Bone marrow (tissue), 2 donors: ENCODE results near the gene SPEF2.
A peak's percentile ranks its signal among the peaks of the same experiment; 100 is the strongest.
"Not testable (repeated sequence)": the region's sequence is repeated elsewhere in the genome, so short reads cannot be mapped to it uniquely, and the experiment has no call there.

Experiments
- DNase-seq, 2 donors: peaks; one replicate each; lab custom pipeline; 2025; lab: John Stamatoyannopoulos, UW

SPEF2 gene

DNA sequence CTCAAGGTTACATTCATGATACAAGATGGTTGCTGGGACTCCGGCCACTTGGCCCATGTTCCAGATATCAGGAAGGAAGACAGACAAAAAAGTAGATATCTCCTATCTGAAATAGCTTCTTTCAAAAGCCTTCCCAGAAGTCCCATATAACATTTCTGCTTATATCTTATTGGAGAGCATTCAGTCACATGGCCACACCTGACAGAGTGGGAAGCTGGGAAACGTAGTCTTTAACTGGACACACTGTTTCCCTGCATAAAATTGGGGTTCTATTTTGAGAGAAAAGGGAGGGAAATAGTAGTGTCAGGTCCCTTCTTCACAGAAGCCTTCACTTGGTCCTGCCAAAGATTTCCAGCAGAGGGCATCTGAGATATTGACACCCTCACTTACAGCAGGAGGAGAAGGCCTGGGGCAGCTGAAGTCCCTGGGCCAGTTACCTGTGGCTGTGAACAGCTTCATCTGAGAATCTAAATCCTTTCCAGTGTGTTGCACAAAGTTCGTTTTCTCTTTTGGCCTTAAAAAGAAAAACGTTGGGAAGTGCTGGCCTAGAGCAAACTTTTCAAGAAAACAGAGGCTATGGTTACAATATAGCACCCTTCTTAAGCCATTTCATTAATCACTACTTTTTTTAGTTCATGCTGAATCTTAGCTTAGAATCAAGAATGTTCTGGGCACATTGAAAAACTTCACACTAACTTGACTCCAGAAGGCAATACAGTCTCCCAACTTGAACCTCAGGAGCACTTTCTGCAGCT lies 33.5 kb downstream of the SPEF2 start:
- DNase-seq: no peak

DNA sequence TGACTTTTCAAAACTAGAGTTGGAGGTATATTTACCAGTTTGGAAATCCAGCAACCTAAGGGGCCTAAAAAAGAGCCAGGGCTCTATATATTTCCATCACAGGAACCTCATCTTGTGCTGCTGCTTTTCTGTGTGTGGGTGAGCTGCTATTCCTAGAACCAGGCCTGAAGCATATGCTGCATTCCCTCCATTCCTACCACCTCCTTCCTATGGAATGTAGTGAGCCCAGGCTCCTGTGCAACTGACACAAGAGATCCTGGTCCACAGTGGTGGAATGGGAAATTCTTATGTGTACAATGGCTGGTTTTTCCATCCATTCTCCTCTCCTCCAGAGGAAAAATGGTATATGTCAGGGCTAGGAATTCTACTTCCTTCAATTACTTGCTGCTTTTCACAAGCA lies 39.1 kb downstream of the SPEF2 start:
- DNase-seq: no peak

DNA sequence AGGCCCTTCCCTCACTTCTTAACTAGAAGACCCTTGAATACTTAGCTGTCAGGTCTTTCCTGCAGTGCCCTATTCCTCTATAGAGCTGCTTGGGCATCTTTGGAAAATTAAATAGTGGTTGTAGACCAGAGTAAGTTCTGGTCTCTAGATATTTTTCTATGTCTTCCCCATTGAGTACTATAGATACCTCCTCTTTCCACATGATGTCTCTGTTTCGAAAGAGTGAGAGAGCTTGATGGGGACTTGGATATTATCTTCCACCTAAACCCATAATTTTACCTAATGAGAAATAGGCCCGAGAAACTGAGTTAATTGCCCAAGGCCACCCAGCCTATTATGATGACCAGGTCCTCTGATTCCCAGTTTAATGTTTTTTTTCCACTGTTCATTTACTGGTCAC lies 40.2 kb downstream of the SPEF2 start:
- no peak for DNase-seq

DNA sequence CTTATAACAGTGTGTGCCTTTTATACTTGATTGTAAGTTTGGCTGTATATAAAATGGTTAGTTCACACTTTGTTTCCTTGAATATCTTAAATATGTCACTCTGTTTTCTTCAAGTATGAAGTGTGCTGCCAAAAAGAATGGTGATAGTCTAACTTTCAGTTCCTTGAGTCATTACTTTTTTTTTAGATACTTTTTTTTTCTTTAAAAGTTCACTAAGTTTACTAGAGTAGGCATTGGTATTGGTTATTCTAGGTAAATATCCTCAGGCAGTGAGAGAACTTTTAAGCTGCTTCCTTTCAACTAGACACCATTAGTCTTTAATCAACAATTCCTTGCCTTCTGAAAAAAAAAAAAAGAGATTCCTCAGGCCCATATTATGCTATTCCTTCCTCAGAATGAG lies 41.9 kb downstream of the SPEF2 start:
- DNase-seq: no peak

DNA sequence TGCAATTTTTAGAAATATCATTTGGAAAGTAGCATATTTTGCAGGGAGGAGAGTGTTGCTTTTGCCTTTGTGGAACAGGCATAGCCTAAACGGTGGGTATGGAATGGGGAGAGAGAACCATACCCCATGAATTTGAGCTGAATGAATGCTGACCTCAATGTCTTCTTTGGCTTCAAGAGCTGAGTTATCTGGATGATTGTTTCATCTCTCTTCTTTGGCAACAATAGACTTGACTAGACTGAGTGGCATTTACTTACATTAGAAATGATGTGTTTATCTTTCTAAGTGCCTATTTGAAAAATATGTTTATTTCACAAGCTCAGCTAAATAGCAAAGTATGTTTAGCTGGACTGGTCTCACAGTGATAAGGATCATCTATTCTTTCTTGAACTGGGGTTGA lies 42.8 kb downstream of the SPEF2 start:
- DNase-seq: no peak

DNA sequence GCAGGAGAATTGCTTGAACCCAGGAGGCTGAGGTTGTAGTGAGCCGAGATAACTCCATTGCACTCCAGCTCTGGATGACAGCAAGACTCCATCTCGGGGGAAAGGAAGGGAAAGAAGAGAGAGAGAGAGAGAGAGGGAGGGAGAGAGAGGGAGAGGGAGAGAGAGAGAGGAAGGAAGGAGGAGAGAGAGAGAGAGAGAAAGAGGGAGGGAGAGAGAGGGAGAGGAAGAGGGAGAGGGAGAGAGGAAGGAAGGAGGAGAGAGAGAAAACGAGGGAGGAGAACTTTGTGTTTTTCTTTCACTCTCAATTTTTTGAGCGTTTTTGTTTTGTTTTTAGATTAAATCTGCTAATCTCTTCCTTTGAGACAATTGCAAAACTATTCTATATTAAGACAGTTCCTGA lies 46.9 kb downstream of the SPEF2 start:
- no peak for DNase-seq

DNA sequence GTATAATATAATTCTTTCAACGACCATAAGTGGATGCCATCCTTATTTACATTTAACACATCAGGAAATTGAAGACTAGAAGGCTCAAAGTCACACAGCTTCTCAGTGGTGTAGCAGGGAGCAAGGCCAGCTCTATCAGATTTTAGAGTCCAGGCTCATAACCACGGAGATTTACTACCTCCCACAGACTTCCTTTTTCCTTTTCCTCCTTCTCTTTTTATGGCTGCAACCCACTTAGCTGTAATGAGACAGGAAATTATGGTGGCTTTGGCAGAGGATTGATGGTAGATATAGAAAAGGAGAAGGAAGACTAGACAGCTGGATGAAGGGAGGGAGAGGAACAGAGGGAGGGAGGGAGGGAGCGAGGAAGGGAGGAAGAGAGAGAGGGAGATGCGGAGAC lies 47.4 kb downstream of the SPEF2 start:
- peak in 1 of 2 donors; percentile 76 for DNase-seq

DNA sequence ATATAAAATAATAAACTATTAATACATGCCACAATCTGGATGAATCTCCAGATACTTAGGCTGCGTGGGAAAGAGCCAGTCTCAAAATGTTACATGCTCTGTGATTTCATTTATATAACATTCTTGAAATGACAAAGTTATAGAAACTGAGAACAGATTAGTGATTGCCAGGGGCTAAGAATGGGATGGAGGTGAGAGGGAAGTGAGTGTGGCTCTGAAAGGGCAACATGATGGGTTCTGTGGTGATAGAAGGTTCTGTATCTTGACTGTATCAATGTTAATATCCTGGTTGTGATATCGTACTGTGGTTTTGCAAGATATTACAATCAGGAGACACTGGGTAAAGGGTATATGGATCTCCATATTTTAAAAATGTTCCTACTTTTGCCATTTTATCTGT lies 50.7 kb downstream of the SPEF2 start:
- no peak for DNase-seq

DNA sequence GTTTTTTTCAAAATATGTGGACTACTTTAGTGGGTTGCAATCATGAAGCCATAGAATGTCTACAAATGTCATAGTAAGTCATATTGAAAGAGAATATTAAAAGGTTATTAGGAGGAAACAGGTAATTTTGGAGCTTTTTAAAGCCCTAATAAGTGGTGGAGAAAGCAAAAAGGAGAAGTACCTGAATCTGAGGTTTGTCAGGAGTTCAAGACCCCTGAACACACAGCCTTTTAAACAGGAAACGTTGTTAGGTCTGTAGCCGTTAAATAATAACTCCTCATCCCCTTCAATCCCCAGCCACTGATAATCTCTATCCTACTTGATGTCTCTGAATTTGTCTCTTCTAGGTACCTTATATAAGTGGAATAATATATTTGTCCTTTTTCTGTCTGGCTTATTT lies 51.1 kb downstream of the SPEF2 start:
- DNase-seq: no peak

DNA sequence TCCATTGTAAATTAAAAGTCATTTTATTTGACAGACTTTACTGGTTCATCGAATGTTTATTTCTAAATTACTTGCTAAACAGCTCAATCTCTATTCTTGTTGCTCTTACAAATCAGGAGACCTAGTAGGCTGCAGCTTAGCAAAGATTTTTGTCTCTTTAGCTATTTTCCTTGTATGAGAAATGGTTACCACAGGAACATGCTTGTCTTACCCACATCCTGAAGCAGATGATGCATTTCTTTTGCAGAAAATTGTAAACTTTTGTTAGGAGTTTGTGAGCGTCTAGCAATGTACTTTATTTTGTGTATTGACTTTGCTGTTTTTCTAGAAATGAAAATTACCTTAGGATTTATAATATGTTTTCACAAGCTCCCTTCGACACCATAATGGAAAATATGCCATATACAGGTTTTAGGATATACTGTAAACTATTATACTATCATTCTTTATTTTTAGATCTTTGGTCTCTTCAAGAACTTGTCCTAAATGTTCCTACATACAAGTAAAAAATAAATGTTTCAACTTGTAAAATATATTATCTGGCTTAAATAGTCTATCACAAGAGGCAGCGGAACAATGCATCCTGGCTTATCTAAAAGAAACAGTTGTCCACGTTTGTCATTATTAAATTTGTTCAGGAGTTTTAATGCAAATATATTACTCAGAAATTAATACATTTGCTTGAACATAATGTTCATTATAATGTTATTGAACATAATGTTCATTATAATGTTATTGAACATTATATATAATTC lies 54.1 kb downstream of the SPEF2 start:
- peak in 1 of 2 donors; percentile 13 for DNase-seq

DNA sequence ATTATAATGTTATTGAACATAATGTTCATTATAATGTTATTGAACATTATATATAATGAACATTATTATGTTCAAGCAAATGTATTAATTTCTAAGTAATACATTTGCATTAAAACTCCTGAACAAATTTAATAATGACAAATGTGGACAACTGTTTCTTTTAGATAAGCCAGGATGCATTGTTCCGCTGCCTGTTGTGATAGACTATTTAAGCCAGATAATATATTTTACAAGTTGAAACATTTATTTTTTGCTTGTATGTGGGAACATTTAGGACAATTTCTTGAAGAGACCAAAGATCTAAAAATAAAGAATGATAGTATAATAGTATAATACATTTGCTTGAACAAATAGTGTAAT lies 54.6 kb downstream of the SPEF2 start:
- not testable (repeated sequence) for DNase-seq

DNA sequence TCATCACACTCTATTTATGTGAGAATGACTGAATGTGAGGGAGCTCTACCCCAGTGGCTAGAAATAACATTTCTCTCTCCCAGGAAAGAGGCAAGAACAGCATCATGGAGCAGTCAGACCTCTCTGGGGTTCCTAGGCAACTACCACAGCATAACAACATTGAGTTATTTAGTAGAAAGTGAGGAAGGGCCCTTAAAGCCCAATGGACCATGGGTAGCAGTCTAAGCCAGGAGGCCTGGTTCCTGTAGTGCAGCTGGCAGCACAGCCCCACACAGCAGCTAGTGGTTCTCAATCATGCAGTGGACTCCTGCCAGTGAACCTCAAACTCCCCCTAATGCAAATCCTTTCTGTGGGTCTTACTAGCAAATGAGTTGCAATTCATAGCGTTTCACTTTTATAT lies 55.3 kb downstream of the SPEF2 start:
- no peak for DNase-seq

DNA sequence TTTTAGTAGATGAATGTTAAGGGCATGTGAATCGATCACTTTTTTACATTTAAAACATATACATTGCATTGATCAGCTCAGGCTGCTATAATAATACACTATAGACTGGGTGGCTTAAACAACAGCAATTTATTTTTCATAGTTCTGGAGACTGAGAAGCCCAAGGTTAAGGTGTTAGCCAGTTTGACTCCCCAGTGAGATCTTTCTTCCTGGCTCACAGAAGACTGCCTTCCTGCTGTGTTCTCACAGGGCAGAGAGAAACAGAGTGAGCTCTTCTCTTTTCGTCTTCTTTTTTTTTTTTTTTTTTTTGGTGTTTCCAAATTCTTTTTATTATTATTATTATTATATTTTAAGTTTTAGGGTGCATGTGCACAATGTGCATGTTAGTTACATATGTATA lies 56.4 kb downstream of the SPEF2 start:
- no peak for DNase-seq

DNA sequence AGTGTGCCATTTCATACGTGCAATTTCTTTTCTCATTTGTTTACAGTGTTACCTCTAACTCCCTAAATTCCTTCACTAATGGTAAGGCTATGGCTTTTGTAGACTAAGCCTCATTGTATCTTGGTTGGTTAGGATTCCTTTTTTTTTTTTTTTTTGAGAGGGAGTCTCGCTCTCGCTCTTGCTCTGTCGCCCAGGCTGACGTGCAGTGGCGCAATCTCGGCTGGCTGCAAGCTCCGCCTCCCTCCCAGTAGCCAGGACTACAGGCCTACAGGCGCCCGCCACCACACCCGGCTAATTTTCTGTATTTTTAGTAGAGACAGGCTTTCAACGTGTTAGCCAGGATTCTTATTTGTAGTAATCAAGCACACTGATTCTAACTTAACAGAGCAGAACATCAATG lies 57.7 kb downstream of the SPEF2 start:
- no peak for DNase-seq

DNA sequence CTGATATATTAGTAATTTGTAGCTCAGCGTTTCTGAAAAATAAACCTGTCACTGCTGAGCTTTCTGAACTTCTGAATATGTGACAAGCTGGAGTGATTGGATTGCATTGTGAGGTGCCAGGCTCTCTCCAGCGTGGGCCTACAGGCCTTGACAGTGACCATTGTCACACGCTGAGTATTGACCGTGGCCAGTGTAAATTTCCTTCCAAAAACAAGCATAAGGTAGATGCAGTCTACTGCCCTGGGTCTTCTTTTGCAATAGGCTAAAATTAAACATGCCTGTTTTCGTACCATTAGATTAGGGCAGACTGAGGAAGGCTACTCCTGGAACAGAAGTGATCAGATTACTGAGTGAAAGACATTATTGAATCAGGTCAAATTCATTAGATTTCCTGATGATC lies 60.2 kb downstream of the SPEF2 start:
- DNase-seq: no peak

DNA sequence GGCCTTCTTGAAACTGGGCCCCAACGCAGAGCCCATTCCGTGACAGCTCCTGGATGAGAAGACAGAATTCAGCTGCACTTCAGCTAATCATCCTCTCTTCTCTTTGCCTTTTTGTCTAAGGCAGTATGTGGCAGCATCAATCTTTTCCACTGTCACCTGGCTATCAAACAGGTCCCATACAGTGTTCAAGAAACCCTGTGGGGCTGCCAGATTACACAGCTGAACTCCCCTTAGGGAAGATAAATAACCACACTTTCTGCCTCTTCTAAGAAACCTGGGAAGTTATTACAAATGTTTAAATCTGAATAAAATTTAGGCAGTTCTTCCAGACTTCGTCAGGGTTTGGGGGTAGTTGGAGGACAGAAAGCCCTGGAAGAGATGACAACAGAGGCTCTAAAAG lies 61.0 kb downstream of the SPEF2 start:
- DNase-seq: no peak

DNA sequence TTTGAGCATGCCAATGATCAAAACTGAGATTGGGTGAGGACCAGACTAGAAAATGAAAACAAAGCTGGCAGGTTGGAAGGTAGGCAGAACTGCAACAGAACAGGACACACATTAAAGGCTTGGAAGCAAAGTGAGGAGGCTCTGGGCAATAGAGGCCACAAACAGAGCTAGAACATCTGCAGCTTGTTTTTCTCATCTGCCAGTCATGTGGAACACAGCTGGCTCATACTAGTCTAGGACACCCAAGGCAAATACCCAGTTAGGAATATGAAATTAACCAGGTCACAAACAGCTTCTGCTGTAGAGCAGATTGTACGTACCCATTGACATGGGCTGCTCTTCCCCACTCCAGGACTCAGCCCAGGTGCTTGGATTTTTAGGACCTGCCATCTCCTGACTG lies 61.7 kb downstream of the SPEF2 start:
- DNase-seq: no peak

DNA sequence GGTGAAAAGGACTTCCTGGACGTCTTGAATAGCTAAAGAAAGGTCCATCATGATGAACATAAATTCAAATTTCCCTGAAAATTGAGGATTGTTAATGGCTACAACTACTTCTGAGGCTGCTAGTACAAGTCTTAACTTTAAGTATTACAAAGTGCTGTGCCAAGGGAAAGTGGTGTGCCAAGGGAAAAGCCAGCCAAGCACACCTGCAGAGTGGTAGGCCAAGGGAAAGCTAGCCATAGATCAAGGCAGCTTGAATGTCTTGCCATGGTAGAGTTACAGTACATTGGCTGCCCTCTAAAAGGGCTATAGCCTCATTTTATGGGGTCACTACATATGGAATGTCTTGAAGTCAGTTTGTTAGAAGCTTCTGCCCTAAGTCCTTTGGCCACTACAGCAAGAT lies 64.2 kb downstream of the SPEF2 start:
- DNase-seq: no peak

DNA sequence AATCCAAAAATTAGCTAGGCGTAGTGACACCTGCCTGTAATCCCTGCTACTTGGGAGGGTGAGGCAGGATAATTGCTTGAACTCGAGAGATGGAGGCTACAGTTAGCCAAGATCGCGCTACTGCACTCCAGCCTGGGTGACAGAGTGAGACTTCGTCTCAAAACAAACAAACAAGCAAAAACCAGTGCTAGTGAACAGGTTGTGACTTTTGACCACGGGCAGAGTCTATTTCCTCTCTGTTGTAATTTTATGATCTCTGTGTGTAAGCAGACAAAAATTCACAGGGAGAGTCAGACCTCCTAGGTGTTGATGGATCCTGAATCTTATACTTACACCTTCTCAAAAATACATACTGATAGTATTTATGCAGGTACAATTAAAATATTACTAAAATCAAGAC lies 65.8 kb downstream of the SPEF2 start:
- no peak for DNase-seq

DNA sequence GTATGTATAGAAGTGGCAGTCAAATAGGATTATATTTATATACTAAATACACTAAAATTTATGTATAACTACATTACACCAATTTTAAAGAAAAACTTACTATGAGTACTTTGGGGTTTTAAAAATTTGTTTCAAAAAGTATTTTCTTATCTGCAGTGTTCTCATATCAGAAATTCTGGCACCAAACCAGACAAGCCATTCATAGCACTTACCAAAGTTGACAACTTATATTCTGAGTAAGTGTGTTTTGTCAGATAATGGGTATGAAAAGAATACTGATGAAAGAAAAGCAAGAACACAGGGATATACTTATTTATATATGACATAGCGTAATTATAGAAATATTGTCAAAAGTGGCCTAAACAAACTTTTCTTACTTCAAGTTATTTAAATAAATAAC lies 67.5 kb downstream of the SPEF2 start:
- no peak for DNase-seq

DNA sequence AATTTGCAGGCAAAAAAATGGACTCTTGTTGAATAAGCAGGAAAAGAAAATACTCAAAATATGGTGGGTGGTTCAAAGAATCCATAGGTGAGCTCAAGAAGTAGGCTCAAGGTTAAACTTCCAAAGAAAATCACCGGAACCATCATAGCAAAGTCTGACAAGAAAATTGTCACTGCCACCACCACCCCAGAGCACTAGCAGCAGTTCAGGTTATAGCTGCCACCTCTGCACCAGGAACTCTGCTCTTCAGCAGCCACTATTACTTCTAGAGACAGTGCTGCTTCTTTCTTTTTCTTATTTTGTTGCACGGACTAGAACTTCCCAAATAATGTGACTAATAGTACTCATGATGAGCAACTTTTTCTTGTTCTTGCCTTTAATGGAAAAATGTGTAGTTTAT lies 70.3 kb downstream of the SPEF2 start:
- no peak for DNase-seq

DNA sequence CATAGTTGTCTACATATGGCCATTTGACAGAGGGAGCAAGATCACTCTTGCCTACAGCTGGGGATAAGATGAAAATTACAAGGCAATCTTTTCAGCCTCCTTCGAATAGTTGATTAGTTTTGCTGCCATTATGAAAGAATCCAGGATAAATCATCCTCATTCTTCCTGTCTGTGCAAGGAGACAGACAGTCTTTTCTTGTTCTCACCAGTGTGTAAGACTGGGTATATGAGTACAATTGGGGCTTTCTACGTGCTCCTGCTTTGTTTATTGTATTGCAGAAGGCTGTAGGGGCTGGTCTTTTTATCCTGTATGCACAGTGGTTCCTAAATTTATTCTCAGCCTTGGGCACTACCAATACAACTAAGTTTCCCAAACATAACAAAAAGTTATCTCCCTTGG lies 76.8 kb downstream of the SPEF2 start:
- no peak for DNase-seq

DNA sequence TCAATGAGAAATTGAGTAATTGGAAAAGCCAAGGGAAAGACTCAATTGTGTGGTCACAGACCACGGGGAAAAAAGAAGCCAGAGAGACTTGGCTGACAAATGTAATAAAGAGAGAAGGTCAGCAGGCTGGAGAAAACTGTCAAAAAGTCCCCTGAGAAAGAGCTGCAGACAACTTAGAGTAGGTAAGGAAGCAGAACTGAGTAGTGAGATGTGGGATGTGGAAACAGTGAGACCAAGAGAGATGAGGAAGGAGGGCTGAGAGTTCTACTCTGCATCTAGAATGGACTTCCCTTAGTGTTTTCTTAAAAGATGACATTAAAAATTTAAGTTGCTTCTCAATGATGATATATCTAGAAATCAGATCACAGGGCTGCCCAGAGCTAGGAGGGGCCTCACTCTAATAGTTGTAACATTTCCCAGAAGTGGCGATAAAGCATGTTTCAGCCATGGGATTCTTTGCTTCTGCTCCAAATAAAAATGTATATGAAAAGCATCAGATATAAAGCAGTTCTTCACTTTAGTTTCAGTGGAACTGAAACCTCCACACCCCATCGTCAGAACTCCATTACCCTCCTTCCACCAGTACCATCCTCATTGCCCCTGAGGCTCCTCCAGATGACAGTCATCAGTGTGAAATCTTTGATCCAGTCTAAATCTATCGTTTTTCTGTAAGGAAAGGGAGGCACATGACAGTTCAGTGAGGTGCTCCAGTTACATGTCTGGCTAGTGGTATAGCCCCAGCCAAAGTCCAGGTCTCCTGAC lies 80.6 kb downstream of the SPEF2 start:
- DNase-seq: no peak
